CD14-positive monocyte (primary cell): ENCODE measurements around the gene FBXO7. TPM values are rescaled to one million over a fixed set of nuclear protein-coding genes. Genes with fewer than 3 reads are reported as not detected.

ENCODE experiments used
- DNase-seq, 3 donors: peaks; one replicate each; pipeline ENCODE4 v3.0.0-alpha.2; 2011 to 2022
- H2AFZ ChIP-seq: 2 replicates; pipeline ENCODE4 v1.6.0; 2012; ENCODE audit warnings: mild to moderate bottlenecking, low read depth, low read length, inconsistent platforms; ENCODE audit not compliant: insufficient read depth, poor library complexity, severe bottlenecking
- H3K27ac ChIP-seq, 2 donors: 1 replicate in 1 of 2; 2 replicates in 1 of 2; pipeline ENCODE4 v1.5.1; 2012 to 2013; ENCODE audit warnings: low read length in 2 of 2, control low read depth in 1 of 2, inconsistent platforms in 1 of 2, low read depth in 1 of 2, mild to moderate bottlenecking in 1 of 2
- H3K27me3 ChIP-seq, 2 donors: one replicate each; pipeline versions ENCODE4 v1.6.0 to v1.6.1; 2011 to 2013; ENCODE audit warnings: low read length in 2 of 2; ENCODE audit not compliant: control insufficient read depth in 2 of 2, insufficient read depth in 2 of 2
- H3K36me3 ChIP-seq, 2 donors: replicated peaks in 1 of 2; 1 replicate in 1 of 2; 2 replicates in 1 of 2; pipeline versions ENCODE4 v1.5.1 to v1.6.1; 2012 to 2013; ENCODE audit warnings: low read length in 2 of 2, control low read depth in 1 of 2, inconsistent platforms in 1 of 2, mild to moderate bottlenecking in 1 of 2; ENCODE audit not compliant: insufficient read depth in 2 of 2, control insufficient read depth in 1 of 2
- H3K4me1 ChIP-seq, 2 donors: 1 replicate in 1 of 2; 2 replicates in 1 of 2; pipeline versions ENCODE4 v1.5.1 to v1.6.1; 2012 to 2013; ENCODE audit warnings: low read length in 2 of 2, control low read depth in 1 of 2, inconsistent platforms in 1 of 2, mild to moderate bottlenecking in 1 of 2, moderate library complexity in 1 of 2; ENCODE audit not compliant: insufficient read depth in 2 of 2, control insufficient read depth in 1 of 2
- H3K4me2 ChIP-seq: replicated peaks from 2 replicates; pipeline ENCODE3; 2012; ENCODE audit warnings: low read length, moderate library complexity, mild to moderate bottlenecking; ENCODE audit not compliant: poor library complexity, severe bottlenecking; ENCODE audit errors: extremely low read depth
- H3K4me3 ChIP-seq, 3 experiments: fragments of 200-600 bp in 1 of 3; sonication (generic) in 1 of 3; replicated peaks in 1 of 3; 1 replicate in 2 of 3; 2 replicates in 1 of 3; pipeline ENCODE4 v1.5.1; 2011 to 2013; ENCODE audit warnings: low read length in 3 of 3, mild to moderate bottlenecking in 3 of 3, control low read depth in 2 of 3, low read depth in 2 of 3, inconsistent platforms in 1 of 3, moderate library complexity in 1 of 3
- H3K79me2 ChIP-seq: 2 replicates; pipeline ENCODE4 v1.6.0; 2012; ENCODE audit warnings: mild to moderate bottlenecking, control low read depth, inconsistent platforms, low read length, moderate library complexity; ENCODE audit not compliant: insufficient read depth
- H3K9ac ChIP-seq: 2 replicates; pipeline ENCODE4 v1.6.0; 2017; ENCODE audit warnings: low read length, mild to moderate bottlenecking; ENCODE audit not compliant: insufficient read depth, poor library complexity, severe bottlenecking
- H3K9me3 ChIP-seq, 2 donors: replicated peaks in 1 of 2; 1 replicate in 1 of 2; 2 replicates in 1 of 2; pipeline versions ENCODE4 v1.5.1 to v1.6.1; 2012 to 2013; ENCODE audit warnings: low read length in 2 of 2, control low read depth in 1 of 2; ENCODE audit not compliant: control insufficient read depth in 1 of 2, insufficient read depth in 1 of 2
- H4K20me1 ChIP-seq: 2 replicates; pipeline ENCODE4 v1.6.0; 2012; ENCODE audit warnings: mild to moderate bottlenecking, low read length, control low read depth, moderate library complexity; ENCODE audit not compliant: insufficient read depth
- H3K27ac Mint-ChIP-seq, 7 donors: one replicate each; pipeline ENCODE4 v1.8.0; 2020; ENCODE audit warnings: mild to moderate bottlenecking in 7 of 7, mixed read lengths in 7 of 7, moderate library complexity in 6 of 7, inconsistent platforms in 2 of 7
- H3K27me3 Mint-ChIP-seq, 3 donors: one replicate each; pipeline ENCODE4 v1.8.0; 2021 to 2022; ENCODE audit warnings: low read depth in 3 of 3, mild to moderate bottlenecking in 3 of 3, mixed read lengths in 3 of 3, moderate library complexity in 3 of 3, inconsistent platforms in 1 of 3
- H3K36me3 Mint-ChIP-seq, 2 donors: one replicate each; pipeline ENCODE4 v1.8.0; 2020; ENCODE audit warnings: mixed read lengths in 2 of 2, inconsistent platforms in 1 of 2, mild to moderate bottlenecking in 1 of 2
- H3K4me1 Mint-ChIP-seq: one replicate; pipeline ENCODE4 v1.8.0; 2020; ENCODE audit warnings: mild to moderate bottlenecking, mixed read lengths
- H3K4me3 Mint-ChIP-seq, 2 donors: one replicate each; pipeline ENCODE4 v1.8.0; 2020; ENCODE audit warnings: mild to moderate bottlenecking in 2 of 2, mixed read lengths in 2 of 2, moderate library complexity in 1 of 2
- H3K9me3 Mint-ChIP-seq, 7 donors: one replicate each; pipeline ENCODE4 v1.8.0; 2020 to 2022; ENCODE audit warnings: mixed read lengths in 7 of 7, mild to moderate bottlenecking in 6 of 7, moderate library complexity in 6 of 7, inconsistent platforms in 2 of 7
- WGBS: methylation state at CpG from one replicate; pipeline ENCODE4 v1.1.5; 2013; ENCODE audit warnings: missing lambda C conversion rate; ENCODE audit not compliant: insufficient coverage; 5-methylcytosine and 5-hydroxymethylcytosine counted together
- intact Hi-C, 2 donors: fragments of 100-400 bp; cut with micrococcal nuclease; formaldehyde crosslinking; loops; one replicate each; pipeline versions ENCODE4 v1.15.0 to v1.15.1; 2023
- polyA plus RNA-seq, 3 donors: library from polyadenylated mRNA; depleted of rRNA in 1 of 3; unstranded in 2 of 3; stranded (reverse) in 1 of 3; fragments of 300-500 nt in 2 of 3; fragments of >200 nt in 1 of 3; fragmentation: Illumina TruSeq in 2 of 3; gene quantifications; 1 replicate in 2 of 3; 2 replicates in 1 of 3; pipeline ENCODE4 v1.2.3, GENCODE V29; 2012 to 2021
- TF ChIP-seq, protein P1 (sequence below): fragments of 200-600 bp; IDR thresholded peaks from one replicate; pipeline ENCODE4 v1.8.0; 2022; ENCODE audit warnings: antibody characterized with exemption, mild to moderate bottlenecking

Gene FBXO7
- polyA plus RNA-seq, 3 donors, result 56.7 to 116 (median 103) TPM

DNA sequence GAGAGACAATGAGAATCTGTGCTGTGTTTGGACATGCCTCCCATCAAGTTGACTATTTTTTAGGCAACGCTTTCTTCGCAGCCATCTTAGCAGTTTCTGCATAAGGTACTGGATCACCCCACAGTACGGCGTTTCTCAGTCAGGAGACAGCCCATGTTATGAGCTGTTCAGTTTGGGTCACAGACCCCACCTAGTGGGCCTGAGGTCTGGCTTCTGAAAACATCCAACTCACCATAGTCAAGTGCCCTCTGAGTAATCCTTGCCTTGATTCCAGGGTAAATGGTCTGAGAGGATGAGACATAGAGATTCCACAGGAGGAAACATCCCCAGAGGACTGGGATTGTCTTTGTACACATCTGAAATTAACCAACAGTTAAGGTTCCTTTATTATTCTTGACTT, 17.6 kb upstream of the FBXO7 start:
- H3K79me2 ChIP-seq, result no peaks in the 10 kb centered on the region
- intact Hi-C loops, result no loop called here
- H3K4me2 ChIP-seq, result no peak overlapping the region
- Mint-ChIP-seq H3K9me3 (no peaks in the 10 kb centered on the region), H3K36me3 (no peaks in the 10 kb centered on the region), H3K27me3 (peaks cover 15 to 36% (median 19%) of the 10 kb centered on the region in 3 donors), H3K4me3 (no peak overlapping the region), H3K4me1 (no peaks in the 10 kb centered on the region), H3K27ac (no peak overlapping the region)
- no peaks in the 10 kb centered on the region for H4K20me1 ChIP-seq
- H3K9ac ChIP-seq, result no peak overlapping the region
- TF ChIP-seq, protein P1, sequence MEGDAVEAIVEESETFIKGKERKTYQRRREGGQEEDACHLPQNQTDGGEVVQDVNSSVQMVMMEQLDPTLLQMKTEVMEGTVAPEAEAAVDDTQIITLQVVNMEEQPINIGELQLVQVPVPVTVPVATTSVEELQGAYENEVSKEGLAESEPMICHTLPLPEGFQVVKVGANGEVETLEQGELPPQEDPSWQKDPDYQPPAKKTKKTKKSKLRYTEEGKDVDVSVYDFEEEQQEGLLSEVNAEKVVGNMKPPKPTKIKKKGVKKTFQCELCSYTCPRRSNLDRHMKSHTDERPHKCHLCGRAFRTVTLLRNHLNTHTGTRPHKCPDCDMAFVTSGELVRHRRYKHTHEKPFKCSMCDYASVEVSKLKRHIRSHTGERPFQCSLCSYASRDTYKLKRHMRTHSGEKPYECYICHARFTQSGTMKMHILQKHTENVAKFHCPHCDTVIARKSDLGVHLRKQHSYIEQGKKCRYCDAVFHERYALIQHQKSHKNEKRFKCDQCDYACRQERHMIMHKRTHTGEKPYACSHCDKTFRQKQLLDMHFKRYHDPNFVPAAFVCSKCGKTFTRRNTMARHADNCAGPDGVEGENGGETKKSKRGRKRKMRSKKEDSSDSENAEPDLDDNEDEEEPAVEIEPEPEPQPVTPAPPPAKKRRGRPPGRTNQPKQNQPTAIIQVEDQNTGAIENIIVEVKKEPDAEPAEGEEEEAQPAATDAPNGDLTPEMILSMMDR, result no peak
- H3K27me3 ChIP-seq, result peaks cover 14 to 17% of the 10 kb centered on the region in 2 donors
- H3K27ac ChIP-seq, result no peak overlapping the region
- no peaks in the 10 kb centered on the region for H3K9me3 ChIP-seq
- no peak overlapping the region for H3K4me3 ChIP-seq
- no peaks in the 10 kb centered on the region for H3K36me3 ChIP-seq
- no peak for DNase-seq
- 100% methylated on average over 2 of the region's 4 CpGs for WGBS
- H3K4me1 ChIP-seq, result no peaks in the 10 kb centered on the region
- no peak overlapping the region for H2AFZ ChIP-seq

DNA sequence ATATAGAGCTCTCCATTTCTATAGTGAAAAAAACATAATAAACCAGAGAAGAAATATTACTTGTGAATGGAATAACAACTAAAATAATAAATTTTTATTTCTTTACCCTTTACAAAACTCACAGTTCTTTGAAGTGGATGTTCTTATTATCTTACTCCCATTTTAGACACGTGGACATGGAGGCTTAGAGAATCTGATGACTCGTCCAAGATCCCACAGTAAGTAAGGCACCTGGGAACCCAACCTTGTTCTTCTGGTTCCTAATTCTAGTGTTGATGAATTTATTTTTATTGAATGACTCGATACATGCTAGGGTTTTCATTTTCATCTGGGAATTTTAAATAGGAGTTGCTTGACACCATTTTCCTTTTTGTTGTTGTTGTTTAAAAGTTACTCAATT, 12.2 kb upstream of the FBXO7 start:
- H4K20me1 ChIP-seq, result no peaks in the 10 kb centered on the region
- no peaks in the 10 kb centered on the region for H3K9me3 ChIP-seq
- H3K4me1 ChIP-seq, result no peaks in the 10 kb centered on the region
- H3K36me3 ChIP-seq, result no peaks in the 10 kb centered on the region
- TF ChIP-seq, protein P1, result no peak
- intact Hi-C loops, result no loop called here
- no peak for DNase-seq
- no peak overlapping the region for H3K9ac ChIP-seq
- Mint-ChIP-seq H3K27ac (no peak overlapping the region), H3K36me3 (no peaks in the 10 kb centered on the region), H3K9me3 (no peaks in the 10 kb centered on the region), H3K4me1 (no peaks in the 10 kb centered on the region), H3K27me3 (peaks cover 17 to 34% (median 22%) of the 10 kb centered on the region in 3 donors), H3K4me3 (no peak overlapping the region)
- no peak overlapping the region for H2AFZ ChIP-seq
- no peak overlapping the region for H3K27ac ChIP-seq
- 100% methylated on average over 1 of the region's 3 CpGs for WGBS
- H3K4me2 ChIP-seq, result no peak overlapping the region
- H3K27me3 ChIP-seq, result peaks cover 9 to 13% of the 10 kb centered on the region in 2 donors
- H3K79me2 ChIP-seq, result no peaks in the 10 kb centered on the region
- H3K4me3 ChIP-seq, result no peak overlapping the region
